Keratinocyte (primary cell): ENCODE data around the gene NKAPD1. TPM values are rescaled to one million over a fixed set of nuclear protein-coding genes. Genes with fewer than 3 reads are reported as not detected.

Experiments
- DNase-seq: peaks from one replicate; pipeline ENCODE4 v3.0.0-alpha.2; 2011; ENCODE audit warnings: low read depth, missing footprints, low spot score
- FAIRE-seq: peaks from 2 replicates; lab custom pipeline; 2011; peaks lifted over from hg19 to GRCh38; lab: Jason Lieb, UNC
- H2AFZ ChIP-seq: 2 replicates; pipeline ENCODE4 v1.6.0; 2012; ENCODE audit warnings: low read length, control low read depth, inconsistent platforms; ENCODE audit not compliant: control insufficient read depth
- H3K27ac ChIP-seq: 2 replicates; pipeline ENCODE4 v1.5.1; 2011; ENCODE audit warnings: low read length; ENCODE audit not compliant: control insufficient read depth, insufficient read depth
- H3K27me3 ChIP-seq: 3 replicates; pipeline ENCODE4 v1.6.0; 2011; ENCODE audit warnings: low read length; ENCODE audit not compliant: control insufficient read depth, insufficient read depth; ENCODE audit errors: extremely low read depth
- H3K36me3 ChIP-seq, 2 experiments: 2 replicates in 1 of 2; 3 replicates in 1 of 2; pipeline ENCODE4 v1.5.1; 2011; ENCODE audit warnings: low read length in 2 of 2, mild to moderate bottlenecking in 1 of 2; ENCODE audit not compliant: control insufficient read depth in 2 of 2, insufficient read depth in 2 of 2; ENCODE audit errors: extremely low read depth in 1 of 2
- H3K4me1 ChIP-seq: 3 replicates; pipeline ENCODE4 v1.5.1; 2011; ENCODE audit warnings: low read length; ENCODE audit not compliant: control insufficient read depth, insufficient read depth; ENCODE audit errors: extremely low read depth
- H3K4me2 ChIP-seq: 3 replicates; pipeline ENCODE4 v1.6.0; 2011; ENCODE audit warnings: low read depth, low read length; ENCODE audit not compliant: control insufficient read depth, insufficient read depth; ENCODE audit errors: extremely low read depth
- H3K4me3 ChIP-seq, 3 experiments: fragments of 200-600 bp in 1 of 3; sonication (generic) in 1 of 3; 2 replicates in 2 of 3; 3 replicates in 1 of 3; pipeline ENCODE4 v1.5.1; 2011 to 2016; ENCODE audit warnings: low read length in 3 of 3, mild to moderate bottlenecking in 3 of 3, control low read depth in 2 of 3, inconsistent platforms in 1 of 3, low read depth in 1 of 3, mixed read lengths in 1 of 3, mixed run types in 1 of 3, moderate library complexity in 1 of 3; ENCODE audit not compliant: control insufficient read depth in 2 of 3, insufficient read depth in 2 of 3; ENCODE audit errors: extremely low read depth in 1 of 3
- H3K79me2 ChIP-seq: 2 replicates; pipeline ENCODE4 v1.6.0; 2012; ENCODE audit warnings: low read length; ENCODE audit not compliant: control insufficient read depth, insufficient read depth
- H3K9ac ChIP-seq: 3 replicates; pipeline ENCODE4 v1.6.0; 2011; ENCODE audit warnings: low read length; ENCODE audit not compliant: control insufficient read depth, insufficient read depth; ENCODE audit errors: extremely low read depth
- H3K9me1 ChIP-seq: 3 replicates; pipeline ENCODE4 v1.6.0; 2011; ENCODE audit warnings: low read length; ENCODE audit not compliant: control insufficient read depth, insufficient read depth; ENCODE audit errors: extremely low read depth
- H3K9me3 ChIP-seq: 2 replicates; pipeline ENCODE4 v1.5.1; 2012; ENCODE audit warnings: low read depth, low read length; ENCODE audit not compliant: control insufficient read depth
- H4K20me1 ChIP-seq: 3 replicates; pipeline ENCODE4 v1.6.0; 2011; ENCODE audit warnings: low read length; ENCODE audit not compliant: control insufficient read depth, insufficient read depth; ENCODE audit errors: extremely low read depth
- CTCF ChIP-seq, 3 experiments: IDR thresholded peaks in 1 of 3; conservative IDR thresholded peaks in 1 of 3; optimal IDR thresholded peaks in 1 of 3; 2 replicates in 2 of 3; 3 replicates in 1 of 3; pipeline versions ENCODE3 to v1.5.1; 2011; ENCODE audit warnings: low read length in 3 of 3, mild to moderate bottlenecking in 3 of 3, moderate library complexity in 2 of 3, control low read depth in 1 of 3, inconsistent platforms in 1 of 3; ENCODE audit not compliant: insufficient read depth in 2 of 3; ENCODE audit errors: extremely low read depth in 1 of 3
- EZH2 ChIP-seq: IDR thresholded peaks from one replicate; pipeline ENCODE4 v1.6.1; 2012; ENCODE audit warnings: inconsistent platforms, mild to moderate bottlenecking, low read length, moderate library complexity
- dilution Hi-C: fragments of 300-500 bp; cut with MboI; formaldehyde crosslinking; loops from one replicate; pipeline ENCODE4 v1.7.0; 2020; ENCODE audit warnings: low sequenced_read_pairs; ENCODE audit not compliant: extremely low pct_ligation_motif_present
- polyA plus RNA-seq, 5 experiments: library from polyadenylated mRNA; depleted of rRNA in 3 of 5; stranded (reverse) in 3 of 5; stranded (forward) in 1 of 5; unstranded in 1 of 5; fragments of >200 nt; gene quantifications; 1 replicate in 1 of 5; 2 replicates in 3 of 5; 3 replicates in 1 of 5; pipeline versions ENCODE4 v1.2.1 to v1.2.3, GENCODE V29; 2011 to 2012; ENCODE audit warnings: missing spikeins in 2 of 5, low read depth in 1 of 5, low replicate concordance in 1 of 5

The NKAPD1 gene
- polyA plus RNA-seq, 1 donor (not counting 4 experiments of a cell fraction or from before 2014, with no cell fraction given) = 18.9 TPM

GRCh38 chr11:112127056-112127455, 53.0 kb downstream of the NKAPD1 start:
- no peaks in the 10 kb centered on the region for H3K9me3 ChIP-seq
- H3K9me1 ChIP-seq = peaks cover 3% of the 10 kb centered on the region
- H3K9ac ChIP-seq = no peak overlapping the region
- H3K4me2 ChIP-seq = no peak overlapping the region
- H3K79me2 ChIP-seq = no peaks in the 10 kb centered on the region
- peaks cover 32% of the 10 kb centered on the region for H3K4me1 ChIP-seq
- DNase-seq (no peak), FAIRE-seq (no peak)
- H3K4me3 ChIP-seq = no peak overlapping the region
- no peak overlapping the region for H3K27ac ChIP-seq
- no peak for TF ChIP-seq CTCF (optimal IDR thresholded peaks at IDR 0.05 in 1 of 3, IDR thresholded peaks at IDR 0.05 in 1 of 3, conservative IDR thresholded peaks at IDR 0.05 in 1 of 3; ENCODE audit: extremely low read depth in 1 of 3, insufficient read depth in 2 of 3, low read length in 3 of 3)
- TF ChIP-seq EZH2 = no peak
- H3K27me3 ChIP-seq = no peaks in the 10 kb centered on the region
- no peaks in the 10 kb centered on the region for H4K20me1 ChIP-seq
- dilution Hi-C loops = no loop called here
- no peaks in the 10 kb centered on the region for H3K36me3 ChIP-seq
- no peak overlapping the region for H2AFZ ChIP-seq

GRCh38 chr11:112128483-112129121, 54.5 kb downstream of the NKAPD1 start:
- H2AFZ ChIP-seq = no peak overlapping the region
- FAIRE-seq = peak; percentile 91
- peak overlapping the region; percentile 34 for H3K4me2 ChIP-seq

More at GRCh38 chr11:112128483-112129121, 54.5 kb downstream of the NKAPD1 start:
- Histone ChIP-seq H3K27me3 (no peaks in the 10 kb centered on the region), H3K4me3 (no peak overlapping the region), H3K9me1 (peaks cover 3% of the 10 kb centered on the region), H3K4me1 (peaks cover 30% of the 10 kb centered on the region), H3K36me3 (no peaks in the 10 kb centered on the region), H3K9me3 (no peaks in the 10 kb centered on the region), H3K27ac (peak overlapping the region; percentile 51), H4K20me1 (no peaks in the 10 kb centered on the region), H3K9ac (peak overlapping the region; percentile 3), H3K79me2 (no peaks in the 10 kb centered on the region)
- peak; percentile 38 for DNase-seq
- TF ChIP-seq EZH2 (no peak), CTCF (optimal IDR thresholded peaks at IDR 0.05 in 1 of 3, IDR thresholded peaks at IDR 0.05 in 1 of 3, conservative IDR thresholded peaks at IDR 0.05 in 1 of 3; ENCODE audit: extremely low read depth in 1 of 3, insufficient read depth in 2 of 3, low read length in 3 of 3) (no peak)
- dilution Hi-C loops = no loop called here
